ENCODE data around the gene EXOC4.
"Not testable (repeated sequence)": the region's sequence is repeated elsewhere in the genome, so short reads cannot be mapped to it uniquely, and the experiment has no call there.

EXOC4 gene

DNA sequence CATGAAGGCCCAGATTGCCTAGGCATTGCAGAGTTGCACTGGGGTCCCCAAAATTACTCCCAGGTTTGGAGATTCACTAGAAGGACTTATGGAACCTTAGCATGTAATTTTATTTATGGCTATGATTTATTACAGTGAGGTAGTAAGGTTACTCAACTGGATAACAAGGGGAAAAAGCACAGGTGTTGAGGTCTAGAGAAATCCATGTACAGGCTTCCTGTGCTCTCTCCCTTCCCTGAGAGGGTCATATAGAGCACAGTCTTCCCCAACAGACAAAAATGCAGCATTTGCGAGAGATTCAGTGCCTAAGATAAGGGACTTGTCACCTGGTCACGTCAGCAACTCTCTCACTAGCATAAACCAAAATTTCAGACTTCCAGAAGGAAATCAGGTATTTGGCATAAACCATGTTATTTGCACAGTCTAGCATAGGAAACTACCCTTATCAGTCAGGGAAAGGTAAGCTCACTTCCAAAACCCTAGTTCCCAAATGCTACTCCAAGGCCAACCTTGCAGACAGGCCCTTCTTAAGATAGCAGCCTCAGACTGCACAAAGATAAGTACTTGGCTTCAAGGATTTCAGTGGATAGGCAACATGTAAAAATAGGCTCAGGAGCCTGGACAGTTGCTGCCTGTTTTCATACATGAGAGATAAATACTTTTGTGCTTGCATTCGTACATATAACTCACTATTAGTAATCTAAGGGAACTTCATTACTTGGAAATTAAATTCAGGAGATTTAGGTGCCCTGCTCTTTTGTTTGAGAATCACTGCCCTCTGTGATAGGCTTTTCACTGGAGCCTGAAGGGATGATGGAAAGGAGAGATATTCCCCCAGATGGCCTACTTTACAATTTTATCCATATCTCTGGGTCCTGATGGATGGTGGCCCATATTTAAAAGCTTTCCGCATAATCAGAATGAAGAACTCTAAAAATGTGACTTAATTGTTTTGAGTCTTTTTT is 495.8 kb downstream of the EXOC4 start:
- peak; percentile 75 for DNase-seq (ENCODE audit: low spot score)

DNA sequence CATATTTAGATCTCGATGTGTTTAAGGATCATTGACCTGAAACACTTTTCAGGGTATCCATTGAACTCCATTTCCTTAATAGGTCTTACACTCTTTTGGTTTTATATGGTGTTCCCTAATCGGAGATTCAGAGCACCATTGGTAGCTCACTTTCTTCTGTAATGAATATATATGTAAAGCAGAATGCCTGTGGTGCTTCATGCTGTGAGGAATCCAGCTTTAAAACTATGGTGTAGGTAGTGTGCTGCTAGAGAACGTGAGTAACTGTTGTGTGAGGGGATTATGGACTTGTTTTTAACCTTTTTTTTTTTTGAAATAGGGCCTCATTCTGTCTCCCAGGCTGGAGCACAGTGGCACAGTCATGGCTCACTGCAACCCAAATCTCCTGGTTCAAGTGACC is 497.4 kb downstream of the EXOC4 start:
- DNase-seq (ENCODE audit: low spot score), result no peak

DNA sequence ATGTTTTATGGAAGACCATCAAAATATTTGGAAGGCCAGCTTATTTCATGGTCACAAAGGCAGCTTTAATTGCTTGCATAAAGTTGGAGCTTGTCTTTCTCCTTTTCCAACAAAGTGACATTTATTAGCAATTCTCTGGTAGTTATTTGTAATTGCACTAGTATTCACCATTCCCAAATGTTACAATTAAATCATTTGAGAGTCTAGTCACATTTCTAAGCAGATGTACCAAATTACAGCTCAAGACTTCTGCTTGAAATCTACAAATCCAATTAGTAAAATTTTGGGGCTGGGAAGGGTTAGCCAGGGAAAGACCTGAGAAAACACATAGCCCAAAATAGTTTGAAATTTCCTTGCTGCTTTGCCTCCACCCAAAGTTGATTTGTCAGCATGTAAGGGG is 498.2 kb downstream of the EXOC4 start:
- no peak for DNase-seq (ENCODE audit: low spot score)

DNA sequence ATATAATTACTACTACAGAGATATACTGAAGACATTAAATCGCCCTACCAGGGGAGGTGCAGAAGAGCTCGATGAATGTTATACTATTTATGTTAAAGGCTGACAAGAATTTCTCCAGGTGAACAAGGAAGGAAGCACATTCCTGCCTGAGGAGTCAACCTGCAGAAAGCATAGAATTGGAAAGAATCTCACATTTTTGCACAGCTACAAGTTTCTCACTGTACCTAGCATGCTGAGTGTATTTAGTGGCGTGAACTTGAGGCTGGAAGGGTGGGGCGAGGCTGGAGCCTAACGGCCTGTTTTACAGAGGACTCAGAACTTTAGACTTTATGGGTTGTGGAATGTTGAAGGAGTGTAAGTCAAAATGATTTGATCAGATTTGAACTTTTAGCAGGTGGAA is 500.6 kb downstream of the EXOC4 start:
- no peak for DNase-seq (ENCODE audit: low spot score)

DNA sequence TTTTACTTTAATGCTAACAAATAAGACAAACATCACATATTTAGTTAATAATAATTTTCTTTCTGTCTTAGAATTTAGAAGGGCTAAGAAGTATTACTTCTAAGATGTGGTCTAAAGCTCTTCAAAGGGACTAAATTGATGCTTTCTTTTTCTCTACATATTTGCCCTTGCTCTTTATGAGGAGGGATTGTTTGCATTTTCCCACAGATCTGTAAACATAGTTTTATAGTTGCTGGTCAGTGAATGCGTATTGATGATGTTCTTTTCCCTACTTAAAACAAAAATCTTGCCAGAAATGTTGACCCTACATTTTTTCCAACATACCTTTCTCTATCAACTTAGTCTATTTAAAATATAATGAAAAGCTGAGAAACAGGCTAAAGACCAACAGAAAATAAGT is 501.8 kb downstream of the EXOC4 start:
- DNase-seq (ENCODE audit: low spot score), result no peak

DNA sequence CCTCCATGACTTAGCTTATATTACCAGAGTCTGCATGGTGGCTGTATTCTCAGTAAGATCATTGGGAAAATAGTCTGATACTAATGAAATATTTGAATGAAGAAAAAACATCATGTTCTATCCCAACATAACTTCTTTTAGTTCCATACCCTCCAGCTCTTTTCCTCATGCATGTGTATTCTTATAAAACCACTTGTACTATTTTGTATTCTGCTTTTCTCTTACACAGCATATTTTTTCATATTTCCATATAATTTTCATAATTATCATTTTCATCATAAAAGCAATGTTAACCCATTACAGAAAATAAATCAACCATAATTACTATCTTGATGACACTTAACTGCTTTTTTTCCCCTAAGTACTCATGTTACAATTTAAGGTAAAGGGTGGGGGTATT is 503.0 kb downstream of the EXOC4 start:
- no peak for DNase-seq (ENCODE audit: low spot score)

DNA sequence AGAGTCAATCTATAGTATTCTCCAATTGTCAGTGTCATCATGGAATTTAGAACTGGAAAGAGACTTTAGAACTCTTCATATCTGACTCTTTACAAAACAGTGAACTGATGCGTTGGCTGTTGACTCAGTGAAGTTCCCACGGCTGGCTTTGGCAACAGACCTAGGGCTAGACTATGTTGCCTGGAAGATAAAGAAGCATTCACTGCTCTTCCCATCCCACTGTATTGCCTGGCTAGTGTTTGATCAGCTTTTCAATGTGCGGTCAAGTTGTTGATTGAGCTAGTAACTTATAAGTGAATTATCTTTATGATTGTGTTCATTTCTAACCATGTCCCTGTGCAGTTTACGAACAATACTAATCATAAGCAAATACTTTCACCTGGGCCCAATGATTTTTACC is 508.6 kb downstream of the EXOC4 start:
- no peak for DNase-seq (ENCODE audit: low spot score)

DNA sequence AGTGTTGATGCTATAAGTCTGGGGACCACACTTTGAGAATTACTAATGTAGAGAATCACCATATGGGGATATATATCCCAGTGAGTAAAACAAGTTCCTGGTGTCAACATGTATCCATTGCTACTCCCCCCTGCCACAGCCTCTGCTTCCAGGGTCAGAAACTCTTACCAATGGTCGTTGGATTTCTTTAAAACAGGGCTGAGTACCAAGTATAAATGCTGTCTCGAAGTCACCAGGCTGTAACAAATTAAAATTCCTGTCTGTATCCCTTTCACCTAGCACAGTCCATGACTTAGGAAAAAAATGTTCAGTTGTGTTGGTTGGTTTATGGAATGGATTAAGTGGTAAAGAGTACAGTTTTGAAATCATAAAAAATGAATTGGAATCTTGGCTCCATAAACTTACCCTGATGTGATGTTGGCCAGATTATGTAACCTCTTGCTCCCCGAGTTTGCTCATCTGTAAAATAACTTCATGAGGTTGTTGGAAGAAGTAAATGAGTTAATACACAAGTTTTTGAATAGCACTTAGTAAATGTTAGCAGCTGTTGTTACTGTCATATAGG is 510.3 kb downstream of the EXOC4 start:
- DNase-seq (ENCODE audit: low spot score), result no peak

DNA sequence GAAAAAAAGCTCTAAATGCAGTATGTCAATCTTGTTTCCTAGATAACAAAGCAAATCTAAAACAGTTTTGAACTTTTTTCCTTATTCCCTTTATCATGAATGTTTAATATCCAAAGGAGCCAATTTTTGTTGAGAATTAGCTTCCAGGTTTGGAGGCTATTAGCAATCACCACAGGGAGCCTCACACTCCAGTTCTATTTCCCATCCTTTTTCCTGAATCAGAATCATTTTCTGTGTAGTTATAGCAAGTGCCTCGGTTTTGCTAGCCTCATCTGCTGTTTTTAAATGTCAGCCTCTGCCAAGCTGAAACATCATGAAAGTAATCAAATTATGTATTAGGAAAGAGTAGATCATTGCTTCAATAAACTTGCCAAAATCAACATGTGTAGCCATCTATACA is 516.8 kb downstream of the EXOC4 start:
- DNase-seq (ENCODE audit: low spot score), result no peak

DNA sequence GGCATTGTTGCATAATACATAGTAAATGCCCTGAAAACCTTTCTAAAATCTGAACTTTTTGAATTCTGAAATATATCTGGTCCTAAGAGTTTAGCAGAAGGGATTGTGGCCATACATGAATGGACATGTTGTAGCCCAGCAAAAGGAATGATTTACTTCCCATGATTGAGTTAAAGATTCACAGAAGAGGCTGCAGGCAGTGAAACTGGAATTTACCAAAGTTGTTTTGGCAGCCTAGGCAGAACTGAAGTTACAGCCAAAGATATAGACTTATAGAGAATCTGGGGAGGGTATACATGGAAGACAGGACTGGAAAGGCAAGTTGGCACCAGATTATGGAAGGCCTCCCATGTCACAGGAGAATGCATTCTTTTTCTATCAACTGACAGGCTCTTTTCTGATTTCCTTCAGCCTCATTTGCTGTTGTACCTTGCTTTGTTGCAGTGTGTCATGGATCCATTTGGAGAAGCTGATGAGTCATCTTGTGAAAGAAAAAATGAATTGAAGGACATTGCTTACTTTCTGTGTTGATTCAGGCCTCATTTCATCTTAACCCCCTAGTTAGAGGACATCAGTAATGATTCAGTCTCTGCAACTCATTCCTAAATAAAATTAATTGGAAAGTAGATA is 518.1 kb downstream of the EXOC4 start:
- DNase-seq (ENCODE audit: low spot score), result no peak

DNA sequence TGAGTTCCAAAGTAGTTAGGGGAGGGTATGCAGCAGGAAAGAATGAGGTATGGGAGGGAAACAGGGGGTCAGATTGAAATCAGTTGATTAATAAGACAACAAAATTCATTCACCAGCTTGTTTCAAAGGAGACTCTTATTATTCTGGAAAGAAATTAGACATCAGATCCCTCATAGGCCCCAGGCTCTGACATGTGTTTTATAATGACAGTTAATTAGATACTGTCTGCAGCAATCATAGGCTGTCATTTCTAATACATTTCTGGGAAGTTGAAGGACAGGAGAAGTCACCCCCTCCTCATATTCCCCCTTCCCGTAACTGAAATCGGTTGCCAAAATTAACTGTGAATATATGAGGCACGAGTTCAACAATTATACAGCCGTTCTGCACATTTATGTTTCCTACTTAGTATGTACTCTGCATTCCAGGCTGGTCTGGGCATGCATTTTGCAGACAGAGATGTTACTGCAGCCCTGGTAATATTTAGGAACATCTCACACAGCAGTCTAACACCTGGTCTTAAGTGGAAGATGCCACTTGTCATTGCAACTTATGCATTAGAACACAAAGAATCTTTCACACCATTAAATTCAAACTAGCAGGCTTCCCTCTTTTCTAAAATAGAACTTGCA is 519.0 kb downstream of the EXOC4 start:
- DNase-seq (ENCODE audit: low spot score), result no peak

DNA sequence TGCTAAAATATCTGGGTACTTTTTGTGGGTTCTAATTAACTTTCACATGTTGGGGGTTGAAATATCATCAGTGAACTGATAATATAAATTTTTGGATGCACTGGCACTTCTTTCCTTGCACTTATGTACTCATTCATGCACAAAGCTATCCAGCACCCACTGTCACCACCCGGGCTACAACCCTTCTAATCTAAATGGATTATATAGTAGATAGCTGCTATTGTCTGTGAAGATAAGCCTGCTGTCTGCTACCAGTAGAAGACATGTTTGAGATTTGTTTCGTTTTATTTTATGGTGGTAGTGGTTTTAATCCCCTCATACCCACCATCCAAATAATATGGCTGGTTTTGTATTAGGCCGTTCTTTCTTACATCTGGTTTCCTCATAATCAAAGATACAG is 520.7 kb downstream of the EXOC4 start:
- no peak for DNase-seq (ENCODE audit: low spot score)

DNA sequence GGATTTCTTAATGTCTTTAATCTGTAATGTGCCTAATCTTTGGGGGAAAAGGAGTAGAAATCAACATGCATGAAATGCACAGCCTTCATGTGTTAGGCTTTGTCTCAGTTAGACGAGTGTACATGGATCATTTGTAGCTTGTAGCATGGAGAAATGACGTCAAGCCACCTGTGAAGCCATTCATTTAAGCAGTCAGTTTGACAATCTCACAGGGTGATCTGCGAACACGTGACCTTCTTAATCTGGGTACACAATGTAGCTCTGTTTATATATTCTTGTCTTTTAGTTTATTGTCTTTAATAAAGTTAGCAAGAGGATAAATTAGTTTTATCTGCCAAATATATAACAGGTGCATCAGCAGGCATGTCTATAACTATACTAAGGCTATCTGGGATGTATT is 522.3 kb downstream of the EXOC4 start:
- DNase-seq (ENCODE audit: low spot score), result no peak

DNA sequence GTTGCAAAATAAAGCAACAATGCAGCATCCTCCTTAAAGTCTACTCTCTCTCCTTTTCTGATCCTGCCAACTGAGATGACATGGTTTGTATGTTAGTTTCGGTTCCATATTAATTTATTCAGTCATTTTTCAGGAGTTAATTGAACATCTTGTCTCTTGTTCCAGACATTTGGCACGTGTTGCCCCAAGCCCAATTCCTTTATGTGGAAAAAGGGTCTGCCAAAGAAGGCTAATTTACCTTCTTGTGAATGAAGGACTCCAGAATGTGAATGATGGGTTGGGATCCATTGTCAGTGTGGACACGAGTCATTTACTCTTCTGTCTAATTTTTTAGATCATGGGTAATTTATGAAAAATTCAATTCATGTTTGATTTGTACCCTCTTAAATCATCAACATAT is 523.4 kb downstream of the EXOC4 start:
- no peak for DNase-seq (ENCODE audit: low spot score)

DNA sequence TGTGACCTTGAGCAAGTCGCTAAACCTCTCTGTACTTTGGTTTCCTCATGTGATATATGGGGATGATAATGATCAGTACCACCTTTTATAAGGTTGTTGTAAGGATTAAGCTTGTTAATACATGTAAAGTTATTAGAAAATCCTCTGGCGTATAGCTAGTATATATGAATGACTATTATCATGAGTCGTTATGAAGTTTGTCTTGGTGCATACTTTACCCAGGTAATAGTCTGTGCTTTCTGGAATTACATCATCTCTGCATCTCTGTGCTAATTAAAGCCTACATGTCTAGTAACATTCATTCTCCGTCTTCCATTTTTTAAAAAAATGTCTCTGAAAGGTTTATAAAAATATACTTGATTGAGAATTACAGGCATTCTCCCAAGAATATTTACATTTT is 524.8 kb downstream of the EXOC4 start:
- DNase-seq (ENCODE audit: low spot score), result no peak

DNA sequence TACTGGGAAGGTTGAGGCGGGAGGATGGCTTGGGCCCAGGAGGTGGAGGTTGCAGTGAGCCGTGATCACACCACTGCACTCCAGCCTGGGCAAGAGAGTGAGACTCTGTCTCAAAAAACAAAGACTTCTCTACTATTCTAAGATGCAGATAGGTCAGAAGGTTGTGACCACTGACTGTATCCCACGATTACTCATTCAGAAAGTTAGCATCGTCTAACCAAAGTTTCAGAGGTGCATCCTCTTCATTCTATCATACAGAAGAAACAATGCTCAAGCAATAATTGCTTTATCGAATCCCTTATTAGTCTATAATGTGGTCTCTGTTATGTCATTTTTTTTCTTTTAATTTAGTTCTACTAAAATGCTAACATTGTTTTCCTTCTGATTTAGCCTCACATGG is 525.6 kb downstream of the EXOC4 start:
- no peak for DNase-seq (ENCODE audit: low spot score)

DNA sequence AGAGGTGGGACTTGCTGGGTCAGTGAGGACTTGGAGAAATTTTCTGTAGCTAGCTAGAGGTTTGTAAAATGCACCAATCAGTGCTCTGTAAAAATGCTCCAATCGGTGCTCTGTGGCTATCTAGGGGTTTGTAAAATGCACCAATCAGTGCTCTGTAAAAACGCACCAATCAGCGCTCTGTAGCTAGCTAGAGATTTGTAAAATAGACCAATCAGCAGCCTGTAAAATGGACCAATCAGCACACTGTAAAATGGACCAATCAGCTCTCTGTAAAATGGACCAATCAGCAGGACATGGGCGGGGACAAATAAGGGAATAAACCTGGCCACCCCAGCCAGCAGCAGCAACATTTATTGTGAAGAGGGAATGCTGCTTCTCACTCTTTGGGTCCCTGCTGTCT is 526.7 kb downstream of the EXOC4 start:
- DNase-seq (ENCODE audit: low spot score), result not testable (repeated sequence)

DNA sequence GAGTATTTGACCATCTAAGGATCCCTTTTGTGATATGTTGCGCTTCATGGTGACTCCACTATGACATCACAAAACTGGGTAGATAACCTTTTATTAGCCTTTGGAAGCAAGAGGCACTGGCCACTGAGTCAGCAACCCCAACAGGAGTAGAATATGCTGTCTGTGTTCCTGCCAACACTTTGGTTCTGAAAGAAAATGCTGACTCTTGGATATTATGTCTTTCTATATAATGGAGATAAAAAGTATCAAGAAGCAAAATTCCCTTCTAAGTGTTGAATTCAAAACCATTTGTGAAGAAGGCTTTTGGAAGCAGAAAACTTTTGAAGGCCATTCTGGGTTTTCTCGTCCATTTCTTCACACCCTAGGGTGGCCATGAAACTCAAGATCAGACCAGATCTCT is 528.0 kb downstream of the EXOC4 start:
- DNase-seq (ENCODE audit: low spot score), result no peak

DNA sequence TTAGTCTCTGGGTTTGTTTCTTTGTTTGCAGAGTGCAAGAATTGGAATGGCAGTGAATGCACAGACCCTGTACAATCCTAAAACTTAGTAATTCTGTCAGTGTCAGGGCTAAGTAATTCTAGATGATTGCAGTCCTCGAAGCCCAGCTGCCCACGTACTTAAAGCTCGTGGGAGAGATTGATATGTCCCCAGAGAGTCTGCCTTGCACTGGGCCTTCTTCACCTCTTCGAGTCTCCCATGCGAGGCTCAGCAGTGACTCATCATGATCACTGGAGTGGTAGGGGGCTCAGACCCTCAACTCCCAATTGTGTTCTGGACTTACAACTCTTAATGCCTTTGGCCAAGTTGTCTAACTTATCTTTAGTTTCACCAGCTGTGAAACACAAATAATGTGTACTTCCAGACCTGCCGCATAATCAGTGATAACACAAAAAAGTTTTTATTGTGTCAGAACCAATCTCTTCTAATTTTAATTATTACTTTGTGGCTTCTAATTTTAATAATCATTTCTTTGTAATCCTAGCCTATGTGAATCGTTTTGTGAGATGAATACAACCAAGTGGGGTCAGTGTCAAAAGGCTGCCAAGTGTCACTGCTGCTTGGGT is 528.7 kb downstream of the EXOC4 start:
- no peak for DNase-seq (ENCODE audit: low spot score)

DNA sequence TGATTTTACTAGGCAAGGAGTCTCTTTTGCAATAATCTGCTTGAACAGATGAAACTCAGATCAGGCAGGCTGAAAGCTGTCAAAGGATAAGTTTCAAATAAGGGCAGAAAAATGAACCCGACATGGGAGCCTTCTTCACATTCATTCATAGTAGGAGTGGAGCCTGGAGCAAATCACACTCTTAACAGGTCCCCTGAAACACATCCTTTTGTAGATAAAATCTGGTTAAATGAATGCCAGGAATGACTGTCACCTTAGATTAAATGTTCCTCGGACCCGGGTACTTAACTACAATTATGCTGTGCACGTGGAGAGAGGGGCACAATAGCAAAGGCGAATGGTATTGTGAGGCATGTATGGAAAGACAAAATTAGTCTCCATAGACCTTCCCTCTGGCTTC is 529.6 kb downstream of the EXOC4 start:
- peak; percentile 92 for DNase-seq (ENCODE audit: low spot score)

DNA sequence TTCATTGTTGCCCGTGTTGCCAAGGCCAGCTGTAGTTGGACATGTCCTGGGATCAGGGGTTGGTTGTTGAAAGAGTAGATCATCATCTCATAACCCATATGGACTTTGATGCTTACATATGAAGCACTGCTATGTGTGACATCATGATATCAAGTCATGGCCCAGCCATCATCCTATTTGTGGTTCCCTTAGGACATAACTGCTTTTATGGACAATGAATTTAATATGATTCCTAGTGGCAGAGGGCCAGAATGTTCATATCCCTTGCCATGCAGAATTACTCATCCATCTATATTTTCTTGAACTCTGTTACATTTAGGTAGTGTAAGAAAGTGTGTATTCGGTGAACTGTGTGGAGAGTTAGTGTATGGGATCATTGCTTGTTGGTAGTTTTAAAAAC is 530.4 kb downstream of the EXOC4 start:
- no peak for DNase-seq (ENCODE audit: low spot score)

DNA sequence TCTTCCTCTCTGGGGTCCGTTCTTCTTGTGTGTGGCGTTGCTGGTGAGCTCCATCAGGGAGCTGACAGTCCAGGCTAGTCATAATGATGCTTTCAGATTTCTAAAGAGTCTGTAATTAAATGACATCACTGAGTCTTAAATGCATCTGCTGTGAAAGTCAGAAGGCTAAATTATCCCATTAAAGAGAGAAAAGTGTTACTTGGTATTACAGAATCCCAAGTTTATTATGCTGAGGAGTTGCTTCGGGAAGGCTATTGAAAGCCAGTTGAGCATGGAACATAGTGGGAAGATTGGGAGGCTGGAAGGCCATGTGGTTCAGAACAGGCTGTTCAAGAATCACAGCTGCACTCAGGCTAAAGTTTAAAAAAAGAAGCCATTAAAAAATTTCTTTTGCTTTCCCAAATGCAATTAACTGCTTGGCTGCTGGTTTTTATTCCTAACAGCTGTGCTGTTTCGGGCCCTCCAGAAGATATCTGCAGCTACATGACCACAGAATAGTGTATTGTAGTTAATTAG is 531.7 kb downstream of the EXOC4 start:
- DNase-seq (ENCODE audit: low spot score), result peak; percentile 75

Data from SK-N-DZ (cell line).